Type B pancreatic cell (in vitro differentiated cells): ENCODE measurements around the gene MRGPRF. TPM values are rescaled to one million over a fixed set of nuclear protein-coding genes. Genes with fewer than 3 reads are reported as not detected.
"Not testable (repeated sequence)": the region's sequence is repeated elsewhere in the genome, so short reads cannot be mapped to it uniquely, and the experiment has no call there.

ENCODE experiments used
- DNase-seq: peaks from one replicate; pipeline ENCODE4 v3.0.0; 2021; ENCODE audit warnings: mixed read lengths; ENCODE audit not compliant: unreplicated experiment; ENCODE audit errors: extremely low spot score
- H3K27ac Mint-ChIP-seq: 2 replicates; pipeline ENCODE4 v1.8.0; 2021; ENCODE audit warnings: mild to moderate bottlenecking, mixed read lengths
- H3K27me3 Mint-ChIP-seq: 2 replicates; pipeline ENCODE4 v1.8.0; 2021; ENCODE audit warnings: mixed read lengths
- H3K36me3 Mint-ChIP-seq: 2 replicates; pipeline ENCODE4 v1.8.0; 2021; ENCODE audit warnings: mixed read lengths
- H3K4me1 Mint-ChIP-seq: one replicate; pipeline ENCODE4 v1.8.0; 2021; ENCODE audit warnings: mixed read lengths; ENCODE audit not compliant: unreplicated experiment
- H3K4me3 Mint-ChIP-seq: 2 replicates; pipeline ENCODE4 v1.8.0; 2021; ENCODE audit warnings: mild to moderate bottlenecking, mixed read lengths
- H3K9me3 Mint-ChIP-seq: 2 replicates; pipeline ENCODE4 v1.8.0; 2021; ENCODE audit warnings: mixed read lengths
- CTCF ChIP-seq: fragments of 200-600 bp; sonication (generic); conservative IDR thresholded peaks from 2 replicates; pipeline ENCODE4 v1.5.0; 2021; ENCODE audit warnings: antibody characterized with exemption, mild to moderate bottlenecking
- total RNA-seq: library from RNA; stranded (reverse); gene quantifications from 2 replicates; pipeline ENCODE4 v1.2.1, GENCODE V29; 2021; ENCODE audit warnings: low replicate concordance

MRGPRF gene
- total RNA-seq, 1 donor from 2014 or later, result 1.4 TPM

GRCh38 chr11:69002570-69003231, 10.3 kb downstream of the MRGPRF start:
- Mint-ChIP-seq H3K4me3 (no peak overlapping the region), H3K36me3 (no peaks in the 10 kb centered on the region), H3K9me3 (no peaks in the 10 kb centered on the region), H3K4me1 (peaks cover 26% of the 10 kb centered on the region), H3K27me3 (no peaks in the 10 kb centered on the region), H3K27ac (no peak overlapping the region)
- DNase-seq, result no peak
- no peak for TF ChIP-seq CTCF

DNA sequence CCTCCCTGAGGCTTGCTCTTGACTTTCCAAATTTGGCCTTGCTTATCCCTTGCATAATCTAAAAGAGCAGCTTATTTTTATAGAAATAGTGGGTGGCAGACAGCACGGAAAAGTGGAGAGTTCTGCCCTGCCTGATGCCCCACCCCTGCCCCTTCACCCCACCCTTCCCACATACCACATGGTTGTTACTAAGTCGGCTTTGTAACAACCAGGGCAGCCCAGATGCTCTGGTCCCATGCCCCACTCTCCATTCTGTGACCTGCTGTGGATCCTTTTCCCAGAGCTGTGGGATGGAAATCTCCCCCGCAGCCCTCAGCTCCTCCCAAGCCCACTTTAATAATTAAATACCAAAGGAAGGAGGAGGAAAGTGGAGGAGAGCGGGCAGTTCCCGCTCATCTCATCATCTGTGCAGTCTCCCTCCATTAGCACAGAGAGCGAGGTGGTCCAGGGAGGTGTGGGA, 10.9 kb downstream of the MRGPRF start:
- Mint-ChIP-seq H3K4me1 (peaks cover 20% of the 10 kb centered on the region), H3K27ac (no peak overlapping the region), H3K4me3 (no peak overlapping the region), H3K9me3 (no peaks in the 10 kb centered on the region), H3K27me3 (no peaks in the 10 kb centered on the region), H3K36me3 (no peaks in the 10 kb centered on the region)
- DNase-seq, result no peak
- TF ChIP-seq CTCF, result no peak

GRCh38 chr11:69001243-69002081, 11.6 kb downstream of the MRGPRF start:
- no peak overlapping the region for H3K4me3 Mint-ChIP-seq
- no peak for DNase-seq
- H3K27ac Mint-ChIP-seq, result no peak overlapping the region
- no peaks in the 10 kb centered on the region for H3K36me3 Mint-ChIP-seq
- peaks cover 20% of the 10 kb centered on the region for H3K4me1 Mint-ChIP-seq
- H3K27me3 Mint-ChIP-seq, result no peaks in the 10 kb centered on the region
- no peaks in the 10 kb centered on the region for H3K9me3 Mint-ChIP-seq
- TF ChIP-seq CTCF, result no peak

GRCh38 chr11:69000831-69001242, 12.2 kb downstream of the MRGPRF start:
- no peak for DNase-seq
- no peak overlapping the region for H3K27ac Mint-ChIP-seq
- H3K4me1 Mint-ChIP-seq, result peaks cover 20% of the 10 kb centered on the region
- H3K36me3 Mint-ChIP-seq, result no peaks in the 10 kb centered on the region
- TF ChIP-seq CTCF, result peak; percentile 67
- H3K27me3 Mint-ChIP-seq, result no peaks in the 10 kb centered on the region
- H3K4me3 Mint-ChIP-seq, result no peak overlapping the region
- no peaks in the 10 kb centered on the region for H3K9me3 Mint-ChIP-seq

DNA sequence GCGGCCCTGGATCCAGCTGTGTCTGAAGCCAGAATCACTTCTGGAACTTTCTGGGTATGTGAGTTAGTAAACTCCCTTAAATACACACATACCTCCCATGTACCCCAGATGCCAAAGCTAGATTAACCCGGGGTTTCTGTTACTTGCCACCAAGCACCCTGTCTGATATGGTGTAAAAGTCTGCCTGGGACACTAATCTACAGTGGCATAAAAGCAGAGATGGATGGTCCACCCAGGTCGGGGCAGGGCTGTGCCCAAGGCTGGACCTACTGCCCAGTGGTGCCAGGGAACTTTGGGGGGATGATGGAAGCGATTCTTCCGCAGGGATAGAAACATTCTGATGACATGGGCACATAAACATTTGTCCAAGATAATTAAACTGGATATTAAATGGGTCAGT, 12.7 kb downstream of the MRGPRF start:
- Mint-ChIP-seq H3K27me3 (no peaks in the 10 kb centered on the region), H3K9me3 (no peaks in the 10 kb centered on the region), H3K27ac (no peak overlapping the region), H3K36me3 (no peaks in the 10 kb centered on the region), H3K4me1 (peaks cover 20% of the 10 kb centered on the region), H3K4me3 (no peak overlapping the region)
- no peak for TF ChIP-seq CTCF
- no peak for DNase-seq

- DNase-seq, H3K27ac Mint-ChIP-seq, H3K27me3 Mint-ChIP-seq, H3K36me3 Mint-ChIP-seq, H3K9me3 Mint-ChIP-seq, H3K4me3 Mint-ChIP-seq: not testable (repeated sequence)
- H3K4me1 Mint-ChIP-seq, result peaks cover 20% of the 10 kb centered on the region
These were observed 13.2 kb downstream of the MRGPRF start for GRCh38 chr11:68999748-69000355.
